HG02943 (cell line): ENCODE data around the gene POU5F2.

ENCODE experiments used
- ATAC-seq: cut with Tn5 transposase; IDR thresholded peaks from one replicate; pipeline ENCODE4 v1.9.1; 2021; ENCODE audit warnings: mild to moderate bottlenecking, low read depth, moderate library complexity; ENCODE audit not compliant: unreplicated experiment

The POU5F2 gene

GRCh38 chr5:93741136-93741811, at the start of gene POU5F2:
TSS of gene POU5F2 (minus strand) at chr5:93741600. CDS start at chr5:93741563, 37 bp downstream.
- no peak for ATAC-seq

GRCh38 chr5:93790401-93790800, 49.0 kb upstream of the POU5F2 start:
- ATAC-seq = no peak

- no peak for ATAC-seq
These were observed 48.0 kb upstream of the POU5F2 start for GRCh38 chr5:93789173-93790067.

GRCh38 chr5:93787598-93787997, 46.2 kb upstream of the POU5F2 start:
- no peak for ATAC-seq

GRCh38 chr5:93785475-93785874, 44.1 kb upstream of the POU5F2 start:
- no peak for ATAC-seq

- ATAC-seq = no peak
These were observed 41.6 kb upstream of the POU5F2 start for GRCh38 chr5:93782978-93783377.

- no peak for ATAC-seq
These were observed 36.2 kb upstream of the POU5F2 start for GRCh38 chr5:93777620-93778019.

- no peak for ATAC-seq
These were observed 15.0 kb upstream of the POU5F2 start for GRCh38 chr5:93756372-93756771.

GRCh38 chr5:93755716-93756115, 14.3 kb upstream of the POU5F2 start:
- ATAC-seq = no peak

- ATAC-seq = no peak
These were observed 7.5 kb upstream of the POU5F2 start for GRCh38 chr5:93748875-93749397.

- no peak for ATAC-seq
These were observed 5.1 kb upstream of the POU5F2 start for GRCh38 chr5:93746406-93747056.

GRCh38 chr5:93736284-93736683, 5.1 kb downstream of the POU5F2 start:
- ATAC-seq = no peak

GRCh38 chr5:93735378-93735777, 6.0 kb downstream of the POU5F2 start:
- ATAC-seq = no peak

GRCh38 chr5:93731987-93732386, 9.4 kb downstream of the POU5F2 start:
- ATAC-seq = no peak

- no peak for ATAC-seq
These were observed 14.8 kb downstream of the POU5F2 start for GRCh38 chr5:93726595-93726994.

- ATAC-seq = no peak
These were observed 16.6 kb downstream of the POU5F2 start for GRCh38 chr5:93724791-93725190.

- no peak for ATAC-seq
These were observed 17.7 kb downstream of the POU5F2 start for GRCh38 chr5:93723681-93724080.

- ATAC-seq = no peak
These were observed 18.4 kb downstream of the POU5F2 start for GRCh38 chr5:93723005-93723404.

- no peak for ATAC-seq
These were observed 18.8 kb downstream of the POU5F2 start for GRCh38 chr5:93722588-93722987.

GRCh38 chr5:93721511-93721910, 19.9 kb downstream of the POU5F2 start:
- ATAC-seq = no peak

GRCh38 chr5:93721071-93721470, 20.3 kb downstream of the POU5F2 start:
- ATAC-seq = no peak
